BJ (cell line): ENCODE data around the gene TRMU. TPM values are rescaled to one million over a fixed set of nuclear protein-coding genes. Genes with fewer than 3 reads are reported as not detected.

Source experiments
- CTCF ChIA-PET: fragments of 350-600 bp; formaldehyde crosslinking; extraction: SDS; loops from one replicate; lab custom pipeline; 2021; ENCODE audit warnings: antibody characterized with exemption, inconsistent platforms; lab: Yijun Ruan, JAX
- POLR2A ChIA-PET: fragments of 300-600 bp; sonication (Branson Sonifier 250); formaldehyde crosslinking; extraction: SDS; loops from one replicate; lab custom pipeline; 2021; ENCODE audit warnings: antibody characterized with exemption; lab: Charles Lee
- DNase-seq: peaks from one replicate; pipeline ENCODE4 v3.0.0-alpha.2; 2011; ENCODE audit warnings: low read depth
- H3K27me3 ChIP-seq: 2 replicates; pipeline ENCODE4 v1.6.0; 2011; ENCODE audit warnings: low read length; ENCODE audit not compliant: control insufficient read depth, insufficient read depth
- H3K36me3 ChIP-seq: 2 replicates; pipeline ENCODE4 v1.5.1; 2011; ENCODE audit warnings: low read length; ENCODE audit not compliant: control insufficient read depth, insufficient read depth
- H3K4me3 ChIP-seq: 2 replicates; pipeline ENCODE4 v1.5.1; 2011; ENCODE audit warnings: low read depth, mild to moderate bottlenecking, control low read depth, low read length
- polyA plus RNA-seq: library from polyadenylated mRNA; depleted of rRNA; stranded (reverse); fragments of >200 nt; gene quantifications from 2 replicates; pipeline ENCODE4 v1.2.3, GENCODE V29; 2011
- TF ChIP-seq, protein P1 (sequence below): IDR thresholded peaks from 2 replicates; pipeline ENCODE4 v1.5.1; 2011; ENCODE audit warnings: low read depth, mild to moderate bottlenecking, control low read depth, inconsistent platforms, low read length, moderate library complexity; ENCODE audit not compliant: insufficient read depth

Gene TRMU
- polyA plus RNA-seq, 1 experiment, result 25.2 TPM

DNA sequence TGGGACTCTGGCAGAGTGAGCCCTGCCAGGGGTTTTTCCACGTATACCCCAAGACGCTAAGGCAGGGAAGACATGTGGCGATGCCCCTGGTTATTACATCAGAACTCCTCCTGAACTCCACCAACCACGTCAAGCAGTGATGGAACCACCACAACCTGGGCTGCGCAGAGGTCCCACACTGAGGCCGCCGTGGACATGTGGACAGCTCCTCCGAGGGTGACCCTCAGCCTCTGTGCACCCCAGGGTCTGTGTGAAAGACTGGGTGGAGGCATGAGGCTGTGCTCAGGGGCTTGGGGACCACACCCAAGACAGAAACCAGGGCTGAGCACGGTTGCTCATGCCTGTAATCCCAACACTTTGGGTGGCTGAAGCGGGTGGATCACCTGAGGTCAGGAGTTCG is 52.2 kb downstream of the TRMU start:
- no peaks in the 10 kb centered on the region for H3K27me3 ChIP-seq
- H3K36me3 ChIP-seq, result no peaks in the 10 kb centered on the region
- POLR2A ChIA-PET, result no interaction called here
- TF ChIP-seq, protein P1, sequence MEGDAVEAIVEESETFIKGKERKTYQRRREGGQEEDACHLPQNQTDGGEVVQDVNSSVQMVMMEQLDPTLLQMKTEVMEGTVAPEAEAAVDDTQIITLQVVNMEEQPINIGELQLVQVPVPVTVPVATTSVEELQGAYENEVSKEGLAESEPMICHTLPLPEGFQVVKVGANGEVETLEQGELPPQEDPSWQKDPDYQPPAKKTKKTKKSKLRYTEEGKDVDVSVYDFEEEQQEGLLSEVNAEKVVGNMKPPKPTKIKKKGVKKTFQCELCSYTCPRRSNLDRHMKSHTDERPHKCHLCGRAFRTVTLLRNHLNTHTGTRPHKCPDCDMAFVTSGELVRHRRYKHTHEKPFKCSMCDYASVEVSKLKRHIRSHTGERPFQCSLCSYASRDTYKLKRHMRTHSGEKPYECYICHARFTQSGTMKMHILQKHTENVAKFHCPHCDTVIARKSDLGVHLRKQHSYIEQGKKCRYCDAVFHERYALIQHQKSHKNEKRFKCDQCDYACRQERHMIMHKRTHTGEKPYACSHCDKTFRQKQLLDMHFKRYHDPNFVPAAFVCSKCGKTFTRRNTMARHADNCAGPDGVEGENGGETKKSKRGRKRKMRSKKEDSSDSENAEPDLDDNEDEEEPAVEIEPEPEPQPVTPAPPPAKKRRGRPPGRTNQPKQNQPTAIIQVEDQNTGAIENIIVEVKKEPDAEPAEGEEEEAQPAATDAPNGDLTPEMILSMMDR, result no peak
- DNase-seq, result no peak
- CTCF ChIA-PET, result interaction anchor here (1.4 kb wide), 1 partner anchor 10 kb away, joined by 4 read pairs; no protein-coding TSS in a partner anchor
- H3K4me3 ChIP-seq, result no peak overlapping the region

DNA sequence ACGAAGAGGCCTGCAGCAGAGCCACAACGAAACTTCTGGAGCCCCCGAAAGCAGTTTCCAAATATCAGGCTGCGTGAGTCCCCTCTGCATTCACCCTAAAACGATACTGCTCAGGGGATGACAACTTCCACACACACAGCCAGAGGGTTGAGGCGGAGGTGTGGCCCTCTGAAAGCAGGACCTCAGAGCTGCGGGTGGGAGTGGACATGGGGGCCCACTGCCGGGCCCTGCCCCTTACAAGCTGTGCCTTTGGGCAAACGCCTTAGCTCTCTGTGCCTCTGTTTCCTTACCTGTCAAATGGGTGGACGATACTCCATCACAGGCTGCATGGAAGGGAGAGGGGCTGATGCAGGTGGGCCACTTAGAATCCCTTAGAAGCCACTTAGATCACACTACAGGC is 53.1 kb downstream of the TRMU start:
- Histone ChIP-seq H3K4me3 (no peak overlapping the region), H3K36me3 (no peaks in the 10 kb centered on the region), H3K27me3 (no peaks in the 10 kb centered on the region)
- no peak for DNase-seq
- TF ChIP-seq, protein P1, result no peak
- POLR2A ChIA-PET, result no interaction called here
- CTCF ChIA-PET, result no interaction called here

DNA sequence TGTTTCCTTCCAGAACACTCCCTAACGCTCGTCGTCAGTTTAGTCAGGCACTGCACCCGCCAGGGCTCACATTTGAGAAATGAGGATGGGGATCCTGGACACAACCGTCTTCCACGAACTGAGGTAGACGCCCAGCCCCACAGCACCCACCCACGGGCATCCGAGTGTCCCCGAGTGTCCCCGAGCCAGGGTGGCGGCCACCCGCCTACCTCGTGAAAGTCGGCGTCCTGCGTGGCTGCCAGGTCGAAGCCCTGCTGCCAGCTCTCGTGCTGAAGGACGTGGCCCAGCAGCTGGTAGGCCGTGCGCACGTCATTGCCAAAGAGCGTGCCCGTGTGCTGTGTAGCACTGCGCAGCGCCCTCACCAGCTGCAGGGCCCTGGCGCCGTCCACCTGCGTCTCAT is 53.6 kb downstream of the TRMU start:
- no peaks in the 10 kb centered on the region for H3K36me3 ChIP-seq
- TF ChIP-seq, protein P1, result no peak
- DNase-seq, result no peak
- POLR2A ChIA-PET, result no interaction called here
- no peaks in the 10 kb centered on the region for H3K27me3 ChIP-seq
- H3K4me3 ChIP-seq, result no peak overlapping the region
- CTCF ChIA-PET, result no interaction called here

DNA sequence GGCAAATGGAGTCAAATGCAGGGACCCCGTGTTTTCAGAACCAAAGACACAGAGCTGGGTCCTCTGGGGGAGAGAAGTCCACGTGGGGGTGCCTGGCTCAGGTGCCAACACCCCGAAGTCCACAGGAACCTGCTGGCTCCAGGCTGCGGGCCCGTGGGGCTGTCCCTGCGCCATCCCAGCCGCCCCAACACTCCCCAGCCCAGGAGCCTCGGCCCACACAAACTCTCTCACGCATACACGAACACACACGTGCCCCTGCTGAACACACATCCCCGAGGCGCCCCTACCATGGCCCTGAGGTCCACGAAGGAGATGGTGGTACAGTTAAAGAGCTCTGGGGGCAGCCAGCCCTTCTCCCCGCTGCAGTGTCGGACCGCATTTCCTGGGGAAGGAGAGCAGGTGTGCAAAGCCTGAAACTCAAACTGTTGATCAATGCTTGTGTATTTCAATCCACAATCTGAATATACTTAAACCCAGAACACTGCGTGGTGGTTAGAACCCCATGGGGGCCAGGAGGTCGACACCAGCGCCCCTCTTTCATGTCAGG is 54.7 kb downstream of the TRMU start:
- DNase-seq, result no peak
- TF ChIP-seq, protein P1, result no peak
- Histone ChIP-seq H3K4me3 (no peak overlapping the region), H3K36me3 (no peaks in the 10 kb centered on the region), H3K27me3 (no peaks in the 10 kb centered on the region)
- POLR2A ChIA-PET, result no interaction called here
- CTCF ChIA-PET, result interaction anchor here (0.8 to 1.7 kb wide), 4 partner anchors 20 to 151 kb away, joined by 3 to 12 read pairs (median 5); no protein-coding TSS in a partner anchor

DNA sequence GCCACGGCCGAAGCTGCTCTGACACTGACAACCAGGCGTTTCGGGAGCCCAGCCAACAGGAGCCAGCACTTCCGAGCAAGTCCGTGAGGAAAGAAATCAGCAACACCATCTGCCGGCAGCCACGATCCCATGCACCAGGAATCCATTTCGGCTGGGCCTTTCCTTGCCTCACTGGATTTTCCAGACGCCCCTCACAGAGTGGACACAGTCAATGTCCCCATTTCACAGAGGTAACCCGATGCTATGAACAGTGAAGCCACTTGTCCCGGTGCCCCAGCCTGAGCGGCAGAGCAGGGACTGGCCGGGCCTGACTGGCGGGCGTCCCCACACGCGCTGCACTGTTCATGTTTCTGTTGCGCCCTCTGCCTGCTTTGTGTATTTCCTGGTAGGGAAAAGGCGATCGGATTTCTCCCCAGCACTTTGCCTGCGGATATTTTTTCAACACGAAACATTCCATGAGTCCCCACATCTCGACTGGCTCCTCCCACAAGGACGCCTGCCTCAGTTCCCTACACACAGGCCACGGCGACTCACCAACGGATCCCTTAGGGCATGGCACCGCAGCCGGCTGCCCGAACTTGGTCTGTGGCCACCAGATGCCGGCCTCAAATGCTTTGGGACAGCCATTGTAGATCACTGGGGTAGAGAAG is 55.3 kb downstream of the TRMU start:
- TF ChIP-seq, protein P1, result peak; percentile 71
- no peaks in the 10 kb centered on the region for H3K36me3 ChIP-seq
- CTCF ChIA-PET, result interaction anchor here (0.8 to 1.7 kb wide), 3 partner anchors 23 to 151 kb away, joined by 3 to 12 read pairs (median 7); no protein-coding TSS in a partner anchor

More for the DNA sequence above, 55.3 kb downstream of the TRMU start:
- DNase-seq, result peak; percentile 6
- no peak overlapping the region for H3K4me3 ChIP-seq
- no peaks in the 10 kb centered on the region for H3K27me3 ChIP-seq
- POLR2A ChIA-PET, result no interaction called here
